Thymus (tissue), 14 donors: ENCODE measurements around the gene TBC1D9. TPM values are rescaled to one million over a fixed set of nuclear protein-coding genes. Genes with fewer than 3 reads are reported as not detected.

ENCODE experiments used
- DNase-seq, 9 donors: peaks; one replicate each; pipeline ENCODE4 v3.0.0-alpha.2; 2013; ENCODE audit warnings: low spot score in 9 of 9, low read depth in 6 of 9, missing footprints in 1 of 9
- H3K27ac ChIP-seq, 2 donors: one replicate each; pipeline ENCODE4 v1.5.1; 2013; ENCODE audit warnings: control low read depth in 1 of 2, low read depth in 1 of 2, low read length in 1 of 2, mild to moderate bottlenecking in 1 of 2, moderate library complexity in 1 of 2
- H3K27me3 ChIP-seq, 2 donors: one replicate each; pipeline ENCODE4 v1.5.1; 2013; ENCODE audit warnings: low read length in 1 of 2; ENCODE audit not compliant: control insufficient read depth in 2 of 2, insufficient read depth in 1 of 2
- H3K36me3 ChIP-seq, 2 donors: one replicate each; pipeline ENCODE4 v1.5.1; 2013; ENCODE audit warnings: low read length in 1 of 2, mild to moderate bottlenecking in 1 of 2, moderate library complexity in 1 of 2; ENCODE audit not compliant: control insufficient read depth in 2 of 2, insufficient read depth in 2 of 2
- H3K4me1 ChIP-seq, 2 donors: one replicate each; pipeline ENCODE4 v1.5.1; 2013; ENCODE audit warnings: low read length in 2 of 2; ENCODE audit not compliant: control insufficient read depth in 2 of 2, insufficient read depth in 2 of 2
- H3K4me3 ChIP-seq, 2 donors: one replicate each; pipeline ENCODE4 v1.5.1; 2013; ENCODE audit warnings: low read length in 2 of 2, control low read depth in 1 of 2, mild to moderate bottlenecking in 1 of 2
- H3K9me3 ChIP-seq, 2 donors: one replicate each; pipeline ENCODE4 v1.5.1; 2013; ENCODE audit warnings: low read length in 1 of 2, mild to moderate bottlenecking in 1 of 2; ENCODE audit not compliant: control insufficient read depth in 2 of 2, insufficient read depth in 1 of 2
- WGBS: extraction: QIAGEN DNeasy Blood & Tissue Kit; methylation state at CpG from one replicate; pipeline ENCODE4 v1.1.7; 2013; 5-methylcytosine and 5-hydroxymethylcytosine counted together
- long read RNA-seq, 10 donors: transcript quantifications; one replicate each; lab custom pipeline, GENCODE V29; 2026
- polyA plus RNA-seq: library from polyadenylated mRNA; stranded (reverse); fragments of 200-250 nt; gene quantifications from one replicate; pipeline ENCODE4 v1.2.3, GENCODE V29; 2013
- total RNA-seq: library from RNA; stranded (reverse); fragments of 120-200 nt; gene quantifications from one replicate; pipeline ENCODE4 v1.2.4, GENCODE V29; 2013
- donor health status: healthy.

Gene TBC1D9
- total RNA-seq = 4.7 TPM
- polyA plus RNA-seq = 10.7 TPM
- long read RNA-seq, donor 1 = 0 reads
- long read RNA-seq, donor 2 = 0 reads
- long read RNA-seq, donor 3 = 0 reads
- long read RNA-seq, donor 4, full-length matches to known transcripts = 1 of 1 reads
- long read RNA-seq, donor 4, partial matches to known transcripts = 0 of 1 reads
- long read RNA-seq, donor 4, other reads (novel, unspliced or antisense) = 0 of 1 reads
- long read RNA-seq, donor 5, full-length matches to known transcripts = 1 of 1 reads
- long read RNA-seq, donor 5, partial matches to known transcripts = 0 of 1 reads
- long read RNA-seq, donor 5, other reads (novel, unspliced or antisense) = 0 of 1 reads
- long read RNA-seq, donor 6, full-length matches to known transcripts = 1 of 1 reads
- long read RNA-seq, donor 6, partial matches to known transcripts = 0 of 1 reads
- long read RNA-seq, donor 6, other reads (novel, unspliced or antisense) = 0 of 1 reads
- long read RNA-seq, donor 7 = 0 reads
- long read RNA-seq, donor 8 = 0 reads
- long read RNA-seq, donor 9 = 0 reads
- long read RNA-seq, donor 10 = 0 reads

DNA sequence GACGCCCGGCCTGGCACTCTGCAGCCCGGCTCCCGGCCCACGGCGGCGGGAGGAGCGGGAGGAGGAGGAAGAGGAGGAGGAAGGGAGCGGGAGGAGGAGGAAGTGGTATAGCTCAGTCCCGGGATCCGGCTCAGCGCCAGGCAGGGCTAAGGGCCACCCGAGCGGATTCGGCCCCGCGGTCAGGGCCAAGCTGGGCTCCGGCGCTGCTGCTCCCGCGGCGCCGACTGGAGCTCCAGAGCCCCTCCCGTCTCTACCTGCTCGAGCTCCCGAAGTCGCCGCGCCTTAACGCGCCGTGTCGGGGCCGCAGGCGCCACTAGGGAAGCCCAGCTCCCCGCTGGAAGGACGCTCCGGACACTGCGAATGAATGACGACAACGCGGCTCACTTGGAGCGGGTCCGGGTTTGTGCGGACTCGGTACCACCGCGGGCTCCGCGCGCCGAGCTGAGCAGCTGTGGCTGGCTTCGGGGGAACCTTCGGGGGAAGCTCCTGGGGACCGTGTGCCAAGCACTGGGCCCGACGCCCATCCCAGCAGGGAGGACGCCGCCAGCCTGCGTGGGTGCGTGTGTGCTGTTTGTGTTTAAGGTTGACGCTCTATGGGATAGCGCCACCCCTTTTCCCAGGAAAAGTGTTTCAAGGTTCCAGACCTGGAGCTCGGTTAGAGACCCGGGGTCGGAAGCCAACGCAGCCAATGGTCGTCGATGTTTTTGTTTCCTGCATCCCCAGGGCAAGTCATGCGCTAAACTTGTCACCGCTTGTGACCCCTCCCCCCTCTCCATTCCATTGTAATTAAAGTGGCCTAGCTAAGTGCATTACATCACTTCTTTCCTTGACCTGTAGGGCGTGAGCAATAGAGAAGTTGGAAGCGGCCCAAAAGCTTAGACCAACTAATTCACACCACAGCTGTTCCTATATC is at the start of gene TBC1D9:
TBC1D9 (minus strand) TSS at position 67 of the 913 bp plus-strand sequence. CDS start 340 bp downstream, outside the sequence.
- Histone ChIP-seq H3K27me3 (peaks cover 26 to 56% of the 10 kb centered on the region in 2 donors), H3K27ac (peak within 1 kb of the TSS; percentile 81 to 86), H3K4me3 (peak within 1 kb of the TSS; percentile 41 to 48), H3K36me3 (no peaks in the 10 kb centered on the region), H3K4me1 (peaks cover 6 to 8% of the 10 kb centered on the region in 2 donors), H3K9me3 (no peaks in the 10 kb centered on the region)
- DNase-seq = peak in 3 of 9 donors; percentile 12 to 38 (median 13)
- WGBS = under 1% methylated on average over 72 of the region's 73 CpGs

GRCh38 chr4:140805293-140805692 is 49.1 kb upstream of the TBC1D9 start:
- Histone ChIP-seq H3K27me3 (no peaks in the 10 kb centered on the region), H3K27ac (no peak overlapping the region), H3K4me3 (no peak overlapping the region), H3K4me1 (no peaks in the 10 kb centered on the region), H3K36me3 (no peaks in the 10 kb centered on the region), H3K9me3 (no peaks in the 10 kb centered on the region)
- no peak for DNase-seq

DNA sequence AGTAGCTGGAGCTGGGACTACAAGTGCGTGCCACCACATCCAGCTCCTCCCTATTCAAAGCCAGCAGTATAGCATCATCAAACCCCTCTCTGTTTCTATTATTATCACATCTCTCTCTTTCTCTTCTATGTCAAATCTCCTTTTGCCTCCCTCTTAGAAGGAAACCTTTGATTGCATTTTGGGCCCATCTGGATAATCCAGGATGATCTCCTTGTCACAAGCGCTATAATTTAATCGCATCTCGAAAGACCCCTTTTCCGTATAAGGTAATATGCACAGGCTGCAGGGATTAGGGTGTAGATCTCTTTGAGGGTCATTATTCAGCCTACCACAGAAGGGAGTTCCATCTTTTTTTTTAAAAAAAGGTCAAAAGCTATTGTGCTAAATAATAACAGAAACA is 46.4 kb upstream of the TBC1D9 start:
- no peaks in the 10 kb centered on the region for H3K27me3 ChIP-seq
- H3K9me3 ChIP-seq = no peaks in the 10 kb centered on the region
- no peak overlapping the region for H3K27ac ChIP-seq
- no peak for DNase-seq
- H3K4me3 ChIP-seq = no peak overlapping the region
- 97% methylated on average over 5 of the region's 5 CpGs for WGBS
- no peaks in the 10 kb centered on the region for H3K4me1 ChIP-seq
- H3K36me3 ChIP-seq = no peaks in the 10 kb centered on the region

DNA sequence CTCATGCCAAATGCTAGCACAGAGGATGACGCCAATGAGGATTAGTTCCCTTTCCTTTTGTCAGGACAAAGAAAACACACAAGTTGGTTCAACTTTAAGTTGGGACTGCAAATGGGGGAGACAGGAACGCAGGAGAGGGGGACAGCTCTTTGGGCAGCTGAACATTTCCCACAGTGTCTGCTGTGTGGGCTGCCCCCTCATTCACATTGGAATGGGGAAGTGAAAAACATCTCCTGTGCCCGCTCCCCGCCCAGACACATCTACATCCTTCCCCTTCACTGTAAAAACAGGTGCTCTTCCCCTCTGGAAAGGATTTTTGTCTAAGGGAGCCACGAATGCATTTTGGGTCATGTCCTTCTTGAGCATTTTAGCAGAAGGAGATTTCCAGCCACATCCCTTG is 44.5 kb upstream of the TBC1D9 start:
- H3K4me3 ChIP-seq = no peak overlapping the region
- no peak for DNase-seq
- H3K27me3 ChIP-seq = no peaks in the 10 kb centered on the region
- no peaks in the 10 kb centered on the region for H3K36me3 ChIP-seq
- no peaks in the 10 kb centered on the region for H3K4me1 ChIP-seq
- no peaks in the 10 kb centered on the region for H3K9me3 ChIP-seq
- WGBS = 39% methylated on average over 5 of the region's 5 CpGs
- H3K27ac ChIP-seq = no peak overlapping the region

DNA sequence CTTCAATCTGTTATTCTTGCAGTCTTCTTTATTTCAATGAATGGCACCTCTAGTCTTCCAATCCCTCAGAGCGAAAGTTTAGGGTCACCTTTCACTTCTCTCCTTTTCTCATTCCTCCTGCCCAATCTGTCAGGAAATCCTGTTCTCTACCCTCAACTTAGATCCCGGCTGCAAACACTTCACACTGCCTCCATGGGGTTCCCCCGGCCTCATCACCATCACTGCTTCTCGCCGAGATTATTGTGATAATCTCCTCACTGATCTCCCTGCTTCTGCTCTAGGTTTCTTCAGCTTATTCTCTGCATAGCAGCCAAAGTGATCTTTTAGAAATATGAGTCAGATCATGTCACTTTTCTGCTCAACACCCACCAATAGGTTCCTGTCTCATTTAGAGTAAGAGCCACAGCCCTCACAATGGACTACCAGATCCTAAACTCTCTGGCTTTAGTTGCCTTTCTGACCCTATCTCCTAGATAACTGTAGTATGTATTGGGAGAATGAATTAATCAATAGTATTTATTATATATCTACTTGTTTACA is 43.6 kb upstream of the TBC1D9 start:
- Histone ChIP-seq H3K36me3 (no peaks in the 10 kb centered on the region), H3K9me3 (no peaks in the 10 kb centered on the region), H3K27me3 (no peaks in the 10 kb centered on the region), H3K4me1 (no peaks in the 10 kb centered on the region), H3K27ac (no peak overlapping the region), H3K4me3 (no peak overlapping the region)
- no peak for DNase-seq
- 77% methylated on average over 5 of the region's 5 CpGs for WGBS

- H3K9me3 ChIP-seq = peaks cover 0 to 5% of the 10 kb centered on the region in 2 donors
- H3K27ac ChIP-seq = no peak overlapping the region
- H3K4me3 ChIP-seq = no peak overlapping the region
- DNase-seq = no peak
- WGBS = 85% methylated on average over 2 of the region's 2 CpGs
- H3K27me3 ChIP-seq = no peaks in the 10 kb centered on the region
- no peaks in the 10 kb centered on the region for H3K36me3 ChIP-seq
- no peaks in the 10 kb centered on the region for H3K4me1 ChIP-seq
Measured at GRCh38 chr4:140793291-140793690, 37.1 kb upstream of the TBC1D9 start.

DNA sequence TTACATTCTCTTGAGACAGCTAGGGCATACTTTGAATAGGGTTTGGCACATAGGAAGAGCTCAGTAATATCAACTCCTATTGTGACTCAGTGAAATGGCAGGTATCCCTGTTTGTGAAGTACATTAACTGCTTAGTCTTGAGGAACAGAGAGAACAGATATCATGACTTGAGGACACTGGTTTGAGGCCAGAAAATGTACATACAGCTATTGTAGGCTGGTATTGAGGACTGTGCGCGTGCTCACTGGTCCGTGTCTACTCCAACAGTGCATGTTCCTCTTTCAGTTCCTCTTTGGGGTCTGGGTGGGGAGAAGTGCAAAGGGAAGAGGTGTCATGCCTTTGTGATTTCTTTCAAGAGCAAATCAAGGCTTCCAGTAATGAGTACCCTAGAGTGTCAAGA is 34.6 kb upstream of the TBC1D9 start:
- peak in 2 of 9 donors; percentile 12 to 39 for DNase-seq
- H3K4me3 ChIP-seq = no peak overlapping the region
- H3K9me3 ChIP-seq = peaks cover 0 to 12% of the 10 kb centered on the region in 2 donors
- H3K27ac ChIP-seq = peak overlapping the region in 1 of 2 donors; percentile 47
- no peaks in the 10 kb centered on the region for H3K36me3 ChIP-seq
- H3K4me1 ChIP-seq = no peaks in the 10 kb centered on the region
- 41% methylated on average over 3 of the region's 3 CpGs for WGBS
- H3K27me3 ChIP-seq = no peaks in the 10 kb centered on the region

DNA sequence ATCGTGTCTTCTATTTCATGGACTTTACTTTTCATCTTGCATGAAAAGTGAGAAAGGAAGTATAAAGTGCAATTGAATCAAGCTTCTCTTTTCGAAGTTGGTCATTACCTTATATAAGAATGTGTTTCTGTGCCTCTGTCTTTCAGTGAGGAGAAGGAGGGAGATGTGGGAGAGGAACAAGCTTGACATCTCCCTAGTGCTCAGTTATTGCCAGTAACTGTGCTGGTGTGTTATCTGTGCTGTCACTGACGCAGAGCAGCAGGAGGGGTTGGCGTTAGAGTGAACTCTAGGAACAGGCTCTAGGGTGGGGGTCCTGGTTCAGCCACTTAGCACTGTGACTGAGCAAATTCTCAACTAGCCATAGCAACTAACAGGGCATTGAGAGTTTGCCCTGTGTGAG is 34.0 kb upstream of the TBC1D9 start:
- H3K4me3 ChIP-seq = no peak overlapping the region
- peaks cover 0 to 12% of the 10 kb centered on the region in 2 donors for H3K9me3 ChIP-seq
- no peaks in the 10 kb centered on the region for H3K4me1 ChIP-seq
- DNase-seq = no peak
- no peaks in the 10 kb centered on the region for H3K27me3 ChIP-seq
- peak overlapping the region in 1 of 2 donors; percentile 64 for H3K27ac ChIP-seq
- 94% methylated on average over 4 of the region's 4 CpGs for WGBS
- no peaks in the 10 kb centered on the region for H3K36me3 ChIP-seq
